ENCODE measurements around the gene NEAT1.

NEAT1 gene

GRCh38 chr11:65423516-65424204 lies 1.1 kb downstream of the NEAT1 start:
- peak in 2 of 5 experiments; percentile 14 to 57 for DNase-seq

- peak in 3 of 5 experiments; percentile 45 to 70 (median 66) for DNase-seq
Measured at GRCh38 chr11:65424205-65425104, 1.9 kb downstream of the NEAT1 start.

- peak in 4 of 5 experiments; percentile 73 to 96 (median 84) for DNase-seq
Measured at GRCh38 chr11:65425105-65425970, 2.7 kb downstream of the NEAT1 start.

GRCh38 chr11:65425971-65426838 lies 3.6 kb downstream of the NEAT1 start:
- peak in 2 of 5 experiments; percentile 66 to 93 for DNase-seq

GRCh38 chr11:65426839-65427690 lies 4.5 kb downstream of the NEAT1 start:
- DNase-seq: peak in 2 of 5 experiments; percentile 30 to 69

GRCh38 chr11:65427691-65428577 lies 5.3 kb downstream of the NEAT1 start:
- DNase-seq: peak in 3 of 5 experiments; percentile 28 to 77 (median 28)

GRCh38 chr11:65428578-65429067 lies 6.0 kb downstream of the NEAT1 start:
- no peak for DNase-seq

- peak in 1 of 5 experiments; percentile 60 for DNase-seq
Measured at GRCh38 chr11:65429068-65429681, 6.6 kb downstream of the NEAT1 start.

- peak in 2 of 5 experiments; percentile 38 to 73 for DNase-seq
Measured at GRCh38 chr11:65429724-65430405, 7.3 kb downstream of the NEAT1 start.

- peak in 1 of 5 experiments; percentile 74 for DNase-seq
Measured at GRCh38 chr11:65430406-65431217, 8.0 kb downstream of the NEAT1 start.

GRCh38 chr11:65431451-65432099 lies 9.0 kb downstream of the NEAT1 start:
- DNase-seq: peak in 2 of 5 experiments; percentile 77 to 80

- no peak for DNase-seq
Measured at GRCh38 chr11:65432100-65432650, 9.6 kb downstream of the NEAT1 start.

- peak in 2 of 5 experiments; percentile 35 to 66 for DNase-seq
Measured at GRCh38 chr11:65432686-65433582, 10.3 kb downstream of the NEAT1 start.

GRCh38 chr11:65433657-65434056 lies 11.1 kb downstream of the NEAT1 start:
- no peak for DNase-seq

GRCh38 chr11:65434057-65434666 lies 11.6 kb downstream of the NEAT1 start:
- DNase-seq: no peak
